GM12878 (cell line): ENCODE data around the gene SGPP2. TPM values are rescaled to one million over a fixed set of nuclear protein-coding genes. Genes with fewer than 3 reads are reported as not detected.

Source experiments
- ATAC-seq: fragments of 200-7000 bp; cut with Tn5 transposase; 3 replicates; pipeline ENCODE4 v1.9.1; 2020; ENCODE audit warnings: mild to moderate bottlenecking, moderate library complexity
- BruUV-seq: library from RNA; stranded (reverse); fragments of 400-500 nt; replicated peaks from 2 replicates; lab custom pipeline; 2021; lab: Mats Ljungman, UMichigan
- CTCF ChIA-PET: fragments of 300-600 bp; sonication (Branson Sonifier 250); formaldehyde crosslinking; extraction: SDS; loops from one replicate; lab custom pipeline; 2021; ENCODE audit warnings: inconsistent platforms; lab: Yijun Ruan, JAX
- POLR2A ChIA-PET: fragments of 350-600 bp; formaldehyde crosslinking; extraction: SDS; loops from one replicate; lab custom pipeline; 2021; ENCODE audit warnings: inconsistent platforms; lab: Charles Lee
- RAD21 ChIA-PET: fragments of 300-600 bp; sonication (Branson Sonifier 250); formaldehyde crosslinking; loops from one replicate; lab custom pipeline; 2023; ENCODE audit warnings: antibody characterized with exemption; ENCODE audit not compliant: unreplicated experiment; lab: Charles Lee
- SMC1A ChIA-PET: fragments of 300-600 bp; sonication (Branson Sonifier 250); formaldehyde crosslinking; loops from one replicate; lab custom pipeline; 2023; ENCODE audit not compliant: unreplicated experiment, uncharacterized antibody; lab: Charles Lee
- DNase-seq: peaks from one replicate; pipeline ENCODE4 v3.0.0-alpha.2; 2011; ENCODE audit warnings: low read depth, low spot score
- FAIRE-seq: peaks from 3 replicates; lab custom pipeline; 2011; peaks lifted over from hg19 to GRCh38; lab: Jason Lieb, UNC
- H2AFZ ChIP-seq: 2 replicates; pipeline ENCODE4 v1.6.0; 2011; ENCODE audit warnings: low read depth, low read length, control low read depth; ENCODE audit not compliant: control insufficient read depth
- H3K27ac ChIP-seq: 2 replicates; pipeline ENCODE4 v1.5.1; 2011; ENCODE audit warnings: control low read depth; ENCODE audit not compliant: control insufficient read depth, insufficient read depth
- H3K27me3 ChIP-seq, 2 experiments: replicated peaks in 1 of 2; 2 replicates each; pipeline versions ENCODE4 v1.6.0 to v1.6.1; 2011; ENCODE audit warnings: low read length in 1 of 2; ENCODE audit not compliant: control insufficient read depth in 2 of 2, insufficient read depth in 2 of 2
- H3K36me3 ChIP-seq, 2 experiments: 2 replicates each; pipeline ENCODE4 v1.5.1; 2011; ENCODE audit warnings: low read length in 1 of 2; ENCODE audit not compliant: control insufficient read depth in 2 of 2, insufficient read depth in 2 of 2
- H3K4me1 ChIP-seq: 2 replicates; pipeline ENCODE4 v1.6.1; 2011; ENCODE audit warnings: mild to moderate bottlenecking, low read length, moderate library complexity, mixed read lengths; ENCODE audit not compliant: control insufficient read depth, insufficient read depth
- H3K4me2 ChIP-seq: 2 replicates; pipeline ENCODE4 v1.6.0; 2011; ENCODE audit warnings: control low read depth; ENCODE audit not compliant: control insufficient read depth, insufficient read depth
- H3K4me3 ChIP-seq: fragments of 200-600 bp; sonication (generic); 2 replicates; pipeline ENCODE4 v1.5.1; 2016
- H3K79me2 ChIP-seq: 2 replicates; pipeline ENCODE4 v1.6.0; 2011; ENCODE audit warnings: low read length; ENCODE audit not compliant: control insufficient read depth, insufficient read depth
- H3K9ac ChIP-seq: 2 replicates; pipeline ENCODE4 v1.8.0; 2011; ENCODE audit warnings: low read length, control low read depth, mixed read lengths; ENCODE audit not compliant: control insufficient read depth, insufficient read depth
- H3K9me3 ChIP-seq: replicated peaks from 3 replicates; pipeline ENCODE4 v1.5.1; 2011; ENCODE audit warnings: mild to moderate bottlenecking, low read length; ENCODE audit not compliant: control insufficient read depth, insufficient read depth
- H4K20me1 ChIP-seq: 2 replicates; pipeline ENCODE4 v1.6.0; 2011; ENCODE audit not compliant: control insufficient read depth, insufficient read depth
- NFXL1 ChIP-seq: fragments of 450-650 bp; IDR thresholded peaks from 2 replicates; pipeline ENCODE4 v1.6.1; 2017; ENCODE audit warnings: antibody characterized with exemption, mild to moderate bottlenecking, borderline replicate concordance
- RAD21 ChIP-seq: IDR thresholded peaks from 2 replicates; pipeline ENCODE4 v1.6.1; 2011; ENCODE audit warnings: mild to moderate bottlenecking, low read depth, low read length, moderate library complexity; ENCODE audit not compliant: insufficient read depth
- RB1 ChIP-seq: fragments of 450-650 bp; formaldehyde crosslinking; IDR thresholded peaks from 2 replicates; pipeline ENCODE4 v1.6.1; 2017; ENCODE audit warnings: mild to moderate bottlenecking, borderline replicate concordance
- RFX5 ChIP-seq: IDR thresholded peaks from 2 replicates; pipeline ENCODE4 v1.6.1; 2011; ENCODE audit warnings: low read depth, low read length, improper control_type of control experiment
- SIN3A ChIP-seq: IDR thresholded peaks from 2 replicates; pipeline ENCODE4 v1.6.1; 2012; ENCODE audit warnings: low read depth, low read length, improper control_type of control experiment
- ZNF24 ChIP-seq: fragments of 450-650 bp; IDR thresholded peaks from 2 replicates; pipeline ENCODE4 v1.6.1; 2017; ENCODE audit warnings: antibody characterized with exemption, mild to moderate bottlenecking
- WGBS: methylation state at CpG from one replicate; pipeline ENCODE4 v1.1.6; 2016; ENCODE audit warnings: low lambda C conversion rate; ENCODE audit not compliant: insufficient replicate concordance, insufficient coverage; ENCODE audit errors: missing lambda C conversion rate; 5-methylcytosine and 5-hydroxymethylcytosine counted together
- in situ Hi-C: fragments of 300-500 bp; cut with MboI; formaldehyde crosslinking; loops from 9 replicates; pipeline ENCODE4 v1.14.3; 2018; ENCODE audit warnings: mixed read lengths
- intact Hi-C: fragments of 100-400 bp; cut with micrococcal nuclease; formaldehyde crosslinking; loops from one replicate; pipeline ENCODE4 v1.14.2; 2022; ENCODE audit not compliant: unreplicated experiment
- polyA plus RNA-seq, 11 experiments: library from polyadenylated mRNA; depleted of rRNA in 4 of 11; unstranded in 6 of 11; stranded (reverse) in 5 of 11; fragments of >200 nt; fragmentation: Nextera tagmentation in 4 of 11; fragmentation: Illumina TruSeq in 1 of 11; extraction: Ambion mirVana in 4 of 11; extraction: Trizol in 1 of 11; gene quantifications; 1 replicate in 1 of 11; 2 replicates in 10 of 11; pipeline versions ENCODE4 v1.2.1 to v1.2.3, GENCODE V29; 2011 to 2016; ENCODE audit warnings: inconsistent platforms in 2 of 11, missing spikeins in 2 of 11, low read depth in 1 of 11
- total RNA-seq, 4 experiments: library from RNA; depleted of rRNA in 3 of 4; stranded (reverse); fragments of >200 nt in 3 of 4; fragmentation: Illumina TruSeq in 1 of 4; extraction: Trizol in 1 of 4; gene quantifications; 2 replicates each; pipeline versions ENCODE4 v1.2.1 to v1.2.3, GENCODE V29; 2013 to 2021

Gene SGPP2
- total and polyA plus RNA-seq, 10 of the 15 experiments (the other 5 are each of a cell fraction or from before 2014, with no cell fraction given): 3.5 to 84.9 (median 13.1) TPM

GRCh38 chr2:222563936-222564335, 139.6 kb downstream of the SGPP2 start:
- ChIA-PET SMC1A (interaction anchor here (7.8 kb wide), 1 partner anchor 244 kb away, joined by 116 read pairs; a partner anchor contains a TSS), POLR2A (no interaction called here)
- in situ Hi-C loops: loop anchor here (5.0 to 10.0 kb wide), 2 partner anchors 252 to 509 kb away; no protein-coding TSS in a partner anchor

GRCh38 chr2:222566229-222566628, 141.9 kb downstream of the SGPP2 start:
- Histone ChIP-seq H3K4me1 (no peaks in the 10 kb centered on the region), H3K36me3 (peaks cover 2 to 20% of the 10 kb centered on the region in 2 experiments), H3K27ac (no peak overlapping the region), H3K27me3 (no peaks in the 10 kb centered on the region), H4K20me1 (no peaks in the 10 kb centered on the region), H3K9ac (no peak overlapping the region), H3K4me2 (no peak overlapping the region), H2AFZ (no peak overlapping the region), H3K9me3 (no peaks in the 10 kb centered on the region), H3K79me2 (no peaks in the 10 kb centered on the region), H3K4me3 (no peak overlapping the region)
- POLR2A ChIA-PET: no interaction called here
- WGBS: 97% methylated on average over 6 of the region's 6 CpGs
- FAIRE-seq (no peak), ATAC-seq (no peak), DNase-seq (no peak)
- RAD21 ChIA-PET: interaction anchor here (1.0 kb wide), 1 partner anchor 248 kb away, joined by 5 read pairs; no protein-coding TSS in a partner anchor
- SMC1A ChIA-PET: interaction anchor here (1.4 to 7.8 kb wide), 2 partner anchors 17 to 246 kb away, joined by 4 to 116 read pairs; a partner anchor contains a TSS
- in situ Hi-C loops (loop anchor here (10.0 kb wide), 1 partner anchor 511 kb away; no protein-coding TSS in a partner anchor), intact Hi-C loops (no loop called here)
- no peak for TF ChIP-seq RB1
- no peak for TF ChIP-seq ZNF24
- TF ChIP-seq SIN3A: no peak
- no peak for TF ChIP-seq NFXL1
- BruUV-seq: no TSS peak
- CTCF ChIA-PET: interaction anchor here (1.6 kb wide), 1 partner anchor 248 kb away, joined by 7 read pairs; no protein-coding TSS in a partner anchor

More at GRCh38 chr2:222563936-222564335, 139.6 kb downstream of the SGPP2 start:
- no peak for DNase-seq
- no peak for TF ChIP-seq RAD21
- TF ChIP-seq RFX5: no peak
- TF ChIP-seq, all 136 proteins: peak for 0
- Histone ChIP-seq H3K4me3 (no peak overlapping the region), H4K20me1 (no peaks in the 10 kb centered on the region), H3K27ac (no peak overlapping the region), H3K9me3 (no peaks in the 10 kb centered on the region), H3K4me2 (no peak overlapping the region), H3K79me2 (no peaks in the 10 kb centered on the region), H2AFZ (no peak overlapping the region), H3K9ac (no peak overlapping the region), H3K27me3 (no peaks in the 10 kb centered on the region), H3K4me1 (no peaks in the 10 kb centered on the region), H3K36me3 (peaks cover 5 to 11% of the 10 kb centered on the region in 2 experiments)
- intact Hi-C loops: no loop called here
- CTCF ChIA-PET: interaction anchor here (0.7 to 7.8 kb wide), 2 partner anchors 227 to 244 kb away, joined by 3 to 164 read pairs; a partner anchor contains a TSS
- no TSS peak for BruUV-seq
- FAIRE-seq (no peak), ATAC-seq (no peak)
- RAD21 ChIA-PET: interaction anchor here (4.9 kb wide), 1 partner anchor 245 kb away, joined by 91 read pairs; a partner anchor contains a TSS
- WGBS: 86% methylated on average over 6 of the region's 6 CpGs
